Neural progenitor cell (in vitro differentiated cells): ENCODE results near the gene TRPM2. TPM values are rescaled to one million over a fixed set of nuclear protein-coding genes. Genes with fewer than 3 reads are reported as not detected.

ENCODE experiments used
- DNase-seq: peaks from one replicate; pipeline ENCODE4 v3.0.0-alpha.2; 2016; ENCODE audit warnings: low spot score
- H2AFZ ChIP-seq: fragments of 200-600 bp; sonication (generic); replicated peaks from 2 replicates; pipeline ENCODE4 v1.6.1; 2016; ENCODE audit warnings: antibody characterized with exemption
- H3F3A ChIP-seq: fragments of 200-600 bp; sonication (generic); 2 replicates; pipeline ENCODE4 v1.6.1; 2016; ENCODE audit warnings: antibody characterized with exemption, low read depth
- H3K27ac ChIP-seq: fragments of 200-600 bp; sonication (generic); 2 replicates; pipeline ENCODE4 v1.5.1; 2016; ENCODE audit warnings: mild to moderate bottlenecking
- H3K27me3 ChIP-seq: fragments of 200-600 bp; sonication (generic); 2 replicates; pipeline ENCODE4 v1.6.1; 2016; ENCODE audit warnings: mild to moderate bottlenecking, moderate library complexity
- H3K36me3 ChIP-seq: fragments of 200-600 bp; sonication (generic); 2 replicates; pipeline ENCODE4 v1.5.1; 2016
- H3K4me1 ChIP-seq: fragments of 200-600 bp; sonication (generic); 2 replicates; pipeline ENCODE4 v1.6.1; 2016; ENCODE audit warnings: mixed run types
- H3K4me2 ChIP-seq: fragments of 200-600 bp; sonication (generic); 2 replicates; pipeline ENCODE4 v1.6.1; 2016
- H3K4me3 ChIP-seq: fragments of 200-600 bp; sonication (generic); 2 replicates; pipeline ENCODE4 v1.5.1; 2016
- H3K79me2 ChIP-seq: fragments of 200-600 bp; sonication (generic); 2 replicates; pipeline ENCODE4 v1.6.1; 2016; ENCODE audit warnings: low read depth
- H3K9ac ChIP-seq: fragments of 200-600 bp; sonication (generic); 2 replicates; pipeline ENCODE4 v1.6.1; 2016
- H3K9me3 ChIP-seq: fragments of 200-600 bp; sonication (generic); 2 replicates; pipeline ENCODE4 v1.5.1; 2016; ENCODE audit warnings: low read depth
- H4K20me1 ChIP-seq: fragments of 200-600 bp; sonication (generic); 2 replicates; pipeline ENCODE4 v1.6.1; 2016; ENCODE audit warnings: low read depth
- H3K27ac Mint-ChIP-seq: 3 replicates; pipeline ENCODE4 v1.8.0; 2021; ENCODE audit warnings: mixed read lengths
- H3K27me3 Mint-ChIP-seq: 2 replicates; pipeline ENCODE4 v1.8.0; 2022; ENCODE audit warnings: low read depth, mild to moderate bottlenecking, inconsistent platforms, moderate library complexity, mixed read lengths; ENCODE audit not compliant: insufficient read depth
- H3K36me3 Mint-ChIP-seq: 3 replicates; pipeline ENCODE4 v1.8.0; 2021; ENCODE audit warnings: mixed read lengths
- H3K4me1 Mint-ChIP-seq: 3 replicates; pipeline ENCODE4 v1.8.0; 2021; ENCODE audit warnings: mixed read lengths
- H3K4me3 Mint-ChIP-seq: 3 replicates; pipeline ENCODE4 v1.8.0; 2021; ENCODE audit warnings: mild to moderate bottlenecking, moderate library complexity, mixed read lengths
- H3K9me3 Mint-ChIP-seq: 3 replicates; pipeline ENCODE4 v1.8.0; 2020; ENCODE audit warnings: mixed read lengths
- CTCF ChIP-seq: fragments of 200-600 bp; sonication (generic); IDR thresholded peaks from 2 replicates; pipeline ENCODE4 v1.5.1; 2017; ENCODE audit warnings: antibody characterized with exemption, mild to moderate bottlenecking
- EZH2 ChIP-seq: fragments of 200-600 bp; sonication (generic); IDR thresholded peaks from 2 replicates; pipeline ENCODE4 v1.6.1; 2017; ENCODE audit warnings: antibody characterized with exemption, mild to moderate bottlenecking, moderate library complexity
- EZH2phosphoT487 ChIP-seq: fragments of 200-600 bp; sonication (generic); IDR thresholded peaks from 2 replicates; pipeline ENCODE4 v1.6.1; 2017; ENCODE audit warnings: antibody characterized with exemption
- total RNA-seq: library from RNA; depleted of rRNA; stranded (reverse); fragments of >200 nt; gene quantifications from 2 replicates; pipeline ENCODE4 v1.2.3, GENCODE V29; 2015; ENCODE audit warnings: low replicate concordance

Gene TRPM2
- total RNA-seq, 1 donor from 2014 or later: not detected

GRCh38 chr21:44329086-44329889, 24.1 kb upstream of the TRPM2 start:
- peak overlapping the region; percentile 42 for H3K27ac Mint-ChIP-seq
- H3K79me2 ChIP-seq: no peaks in the 10 kb centered on the region
- H3K4me2 ChIP-seq: no peak overlapping the region
- DNase-seq: no peak
- no peak overlapping the region for H3K27ac ChIP-seq
- no peaks in the 10 kb centered on the region for H3F3A ChIP-seq
- H4K20me1 ChIP-seq: no peaks in the 10 kb centered on the region
- H3K27me3 Mint-ChIP-seq: peaks cover 3% of the 10 kb centered on the region
- peaks cover 5% of the 10 kb centered on the region for H3K4me1 Mint-ChIP-seq
- H3K4me3 ChIP-seq: no peak overlapping the region
- H3K9me3 ChIP-seq: no peaks in the 10 kb centered on the region
- no peaks in the 10 kb centered on the region for H3K36me3 ChIP-seq
- H3K4me3 Mint-ChIP-seq: no peak overlapping the region
- no peak overlapping the region for H3K9ac ChIP-seq
- no peaks in the 10 kb centered on the region for H3K27me3 ChIP-seq
- no peaks in the 10 kb centered on the region for H3K4me1 ChIP-seq
- H2AFZ ChIP-seq: no peak overlapping the region
- no peaks in the 10 kb centered on the region for H3K9me3 Mint-ChIP-seq
- TF ChIP-seq EZH2 (no peak), CTCF (no peak), EZH2phosphoT487 (no peak)
- H3K36me3 Mint-ChIP-seq: peaks cover 3% of the 10 kb centered on the region

- Histone ChIP-seq H3K36me3 (no peaks in the 10 kb centered on the region), H4K20me1 (no peaks in the 10 kb centered on the region), H3K27me3 (no peaks in the 10 kb centered on the region), H3K27ac (peak overlapping the region; percentile 13), H3K4me2 (no peak overlapping the region), H3K4me1 (no peaks in the 10 kb centered on the region), H3F3A (no peaks in the 10 kb centered on the region), H2AFZ (no peak overlapping the region), H3K4me3 (no peak overlapping the region), H3K9ac (no peak overlapping the region), H3K79me2 (no peaks in the 10 kb centered on the region), H3K9me3 (no peaks in the 10 kb centered on the region)
- H3K4me1 Mint-ChIP-seq: peaks cover 5% of the 10 kb centered on the region
- no peak for DNase-seq
- H3K36me3 Mint-ChIP-seq: peaks cover 3% of the 10 kb centered on the region
- H3K27ac Mint-ChIP-seq: no peak overlapping the region
- H3K9me3 Mint-ChIP-seq: no peaks in the 10 kb centered on the region
- no peak overlapping the region for H3K4me3 Mint-ChIP-seq
- H3K27me3 Mint-ChIP-seq: peaks cover 3% of the 10 kb centered on the region
- TF ChIP-seq EZH2phosphoT487: no peak
- no peak for TF ChIP-seq CTCF
- TF ChIP-seq EZH2: no peak
Observed at GRCh38 chr21:44329971-44330681, 23.3 kb upstream of the TRPM2 start.

GRCh38 chr21:44330698-44331097, 22.7 kb upstream of the TRPM2 start:
- H3K9ac ChIP-seq: no peak overlapping the region
- no peak overlapping the region for H3K4me3 ChIP-seq
- Mint-ChIP-seq H3K27ac (no peak overlapping the region), H3K9me3 (no peaks in the 10 kb centered on the region), H3K4me3 (no peak overlapping the region), H3K4me1 (peaks cover 5% of the 10 kb centered on the region), H3K36me3 (peaks cover 3% of the 10 kb centered on the region), H3K27me3 (peaks cover 3% of the 10 kb centered on the region)
- H2AFZ ChIP-seq: no peak overlapping the region
- no peaks in the 10 kb centered on the region for H3K4me1 ChIP-seq
- H3K36me3 ChIP-seq: no peaks in the 10 kb centered on the region
- H3K4me2 ChIP-seq: no peak overlapping the region
- TF ChIP-seq EZH2 (no peak), CTCF (no peak), EZH2phosphoT487 (no peak)
- H3K9me3 ChIP-seq: no peaks in the 10 kb centered on the region
- no peaks in the 10 kb centered on the region for H3K79me2 ChIP-seq
- H4K20me1 ChIP-seq: no peaks in the 10 kb centered on the region
- DNase-seq: no peak
- H3K27ac ChIP-seq: no peak overlapping the region
- no peaks in the 10 kb centered on the region for H3F3A ChIP-seq
- H3K27me3 ChIP-seq: no peaks in the 10 kb centered on the region
